ENCODE results near the gene NGLY1.

GRCh38 chr3:25789209-25789595 lies 6.0 kb upstream of the NGLY1 start:
- TF ChIP-seq POLR2A (IDR thresholded peaks at IDR 0.05; ENCODE audit: low read depth, low read length) (no peak), POLR2AphosphoS5 (IDR thresholded peaks at IDR 0.05; ENCODE audit: low read depth, low read length) (no peak)

All from GM12891 (cell line).